Measurements from ENCODE around the gene ZNF639.

DNA sequence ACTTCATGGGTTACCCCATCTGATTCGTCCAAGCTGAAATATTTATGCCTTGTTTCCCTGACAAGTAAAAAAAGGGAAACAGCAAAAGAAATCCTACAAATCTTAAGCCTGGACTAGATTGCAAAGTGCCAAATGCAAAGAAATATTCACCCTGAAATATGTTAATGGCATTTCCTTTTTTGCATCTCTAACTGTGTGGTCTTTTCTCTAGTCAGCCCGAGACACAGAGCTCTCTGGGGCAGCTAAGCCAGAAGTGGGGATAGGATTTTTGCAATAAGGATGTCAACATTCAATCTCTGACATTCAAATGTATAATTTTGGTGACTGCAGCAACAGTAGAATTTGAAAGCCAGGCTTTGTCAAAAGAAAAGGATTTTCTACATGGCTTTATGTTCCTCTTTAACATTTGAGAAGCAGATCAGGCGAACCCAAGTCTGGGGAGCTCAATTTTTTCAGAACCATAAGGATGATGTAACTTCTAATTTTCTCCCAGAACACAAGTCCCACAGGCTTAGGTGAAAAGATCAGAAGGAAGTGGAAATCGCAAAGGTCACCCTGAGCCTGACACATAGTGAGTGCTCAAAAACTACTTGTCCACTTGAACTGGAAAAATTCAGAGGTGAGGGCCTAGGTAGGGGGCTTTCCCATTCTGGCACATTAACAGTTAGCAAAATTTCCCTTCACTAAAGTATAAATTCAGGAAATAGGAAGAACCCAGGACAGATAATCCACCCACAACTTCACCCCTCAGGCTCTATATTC lies 43.7 kb upstream of the ZNF639 start:
- TF ChIP-seq ARNTL (CRISPR knock-in tag; IDR thresholded peaks at IDR 0.05; ENCODE audit: borderline replicate concordance, low read depth) (no peak), SNAI2 (CRISPR knock-in tag; IDR thresholded peaks at IDR 0.05) (no peak)

All from SK-N-SH treated with all-trans-retinoic acid at 6 μM for 48 hours (cell line).